HEK293 (cell line): ENCODE measurements around the gene MIEN1.

ENCODE experiments used
- HOXA7 ChIP-seq: sonication (generic); formaldehyde crosslinking; IDR thresholded peaks from 2 replicates; pipeline ENCODE4 v1.8.1; 2022; ENCODE audit warnings: missing genetic modification reagents, borderline replicate concordance
- ZNF423 ChIP-seq: fragments of 450-650 bp; formaldehyde crosslinking; IDR thresholded peaks from 2 replicates; pipeline ENCODE4 v1.5.1; 2016; ENCODE audit warnings: missing biosample characterization, missing genetic modification characterization
- TF ChIP-seq, protein P1 (sequence below): fragments of 450-650 bp; formaldehyde crosslinking; IDR thresholded peaks from 2 replicates; pipeline ENCODE4 v1.5.1; 2017; ENCODE audit warnings: missing biosample characterization, missing genetic modification characterization

GRCh38 chr17:39772415-39772814 is 42.1 kb upstream of the MIEN1 start:
- TF ChIP-seq, protein P1, sequence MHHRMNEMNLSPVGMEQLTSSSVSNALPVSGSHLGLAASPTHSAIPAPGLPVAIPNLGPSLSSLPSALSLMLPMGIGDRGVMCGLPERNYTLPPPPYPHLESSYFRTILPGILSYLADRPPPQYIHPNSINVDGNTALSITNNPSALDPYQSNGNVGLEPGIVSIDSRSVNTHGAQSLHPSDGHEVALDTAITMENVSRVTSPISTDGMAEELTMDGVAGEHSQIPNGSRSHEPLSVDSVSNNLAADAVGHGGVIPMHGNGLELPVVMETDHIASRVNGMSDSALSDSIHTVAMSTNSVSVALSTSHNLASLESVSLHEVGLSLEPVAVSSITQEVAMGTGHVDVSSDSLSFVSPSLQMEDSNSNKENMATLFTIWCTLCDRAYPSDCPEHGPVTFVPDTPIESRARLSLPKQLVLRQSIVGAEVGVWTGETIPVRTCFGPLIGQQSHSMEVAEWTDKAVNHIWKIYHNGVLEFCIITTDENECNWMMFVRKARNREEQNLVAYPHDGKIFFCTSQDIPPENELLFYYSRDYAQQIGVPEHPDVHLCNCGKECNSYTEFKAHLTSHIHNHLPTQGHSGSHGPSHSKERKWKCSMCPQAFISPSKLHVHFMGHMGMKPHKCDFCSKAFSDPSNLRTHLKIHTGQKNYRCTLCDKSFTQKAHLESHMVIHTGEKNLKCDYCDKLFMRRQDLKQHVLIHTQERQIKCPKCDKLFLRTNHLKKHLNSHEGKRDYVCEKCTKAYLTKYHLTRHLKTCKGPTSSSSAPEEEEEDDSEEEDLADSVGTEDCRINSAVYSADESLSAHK (tag by site-specific recombination), result no peak
- no peak for TF ChIP-seq ZNF423
- TF ChIP-seq HOXA7 (CRISPR knock-in tag), result no peak
